ENCODE results near the gene MTMR3.
"Not testable (repeated sequence)": the region's sequence is repeated elsewhere in the genome, so short reads cannot be mapped to it uniquely, and the experiment has no call there.

Gene MTMR3

GRCh38 chr22:30044881-30045493, 162.0 kb downstream of the MTMR3 start:
- DNase-seq (ENCODE audit: extremely low read depth in 1 of 2, low read depth in 1 of 2) = no peak

- no peak for DNase-seq (ENCODE audit: extremely low read depth in 1 of 2, low read depth in 1 of 2)
Observed at GRCh38 chr22:30045494-30045887, 162.5 kb downstream of the MTMR3 start.

DNA sequence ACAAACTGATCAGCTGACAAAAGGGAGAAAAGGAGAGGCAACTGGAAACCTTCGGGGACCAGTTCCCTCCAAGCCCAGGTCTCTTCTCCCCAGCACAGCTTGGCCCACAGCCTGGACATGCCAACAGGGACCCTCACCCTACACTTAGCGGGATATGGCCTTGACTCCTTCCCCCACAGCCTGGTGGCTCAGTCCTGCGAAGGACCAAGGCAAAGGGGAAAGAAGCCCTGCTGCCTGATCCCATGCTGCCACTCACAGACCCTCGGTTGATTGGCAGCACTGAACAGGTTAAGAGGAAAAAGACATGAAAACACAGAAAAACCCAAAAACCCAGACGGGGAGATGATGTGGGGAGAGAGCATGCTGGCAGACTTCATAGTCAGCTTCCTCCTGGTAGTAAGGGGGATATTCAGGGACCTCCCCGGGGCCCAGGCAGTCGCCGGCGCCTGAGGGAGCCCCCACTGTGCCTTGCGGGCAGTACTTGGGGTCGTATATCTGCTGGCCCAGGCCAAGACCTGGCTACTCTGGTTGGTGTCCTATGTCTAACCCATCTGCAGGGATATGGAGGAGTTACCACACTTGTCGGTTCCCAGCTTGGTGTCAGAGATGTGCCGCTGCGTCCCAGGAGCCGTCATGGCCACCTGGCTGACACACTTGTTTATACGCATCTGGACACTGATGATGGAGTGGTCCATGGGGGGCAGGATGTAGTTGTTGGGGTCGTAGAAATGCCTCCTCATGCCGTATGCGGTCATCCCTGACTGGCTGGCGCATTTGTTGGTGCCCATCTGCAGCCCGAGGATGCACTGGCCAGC, 163.1 kb downstream of the MTMR3 start:
- no peak for DNase-seq (ENCODE audit: extremely low read depth in 1 of 2, low read depth in 1 of 2)

DNA sequence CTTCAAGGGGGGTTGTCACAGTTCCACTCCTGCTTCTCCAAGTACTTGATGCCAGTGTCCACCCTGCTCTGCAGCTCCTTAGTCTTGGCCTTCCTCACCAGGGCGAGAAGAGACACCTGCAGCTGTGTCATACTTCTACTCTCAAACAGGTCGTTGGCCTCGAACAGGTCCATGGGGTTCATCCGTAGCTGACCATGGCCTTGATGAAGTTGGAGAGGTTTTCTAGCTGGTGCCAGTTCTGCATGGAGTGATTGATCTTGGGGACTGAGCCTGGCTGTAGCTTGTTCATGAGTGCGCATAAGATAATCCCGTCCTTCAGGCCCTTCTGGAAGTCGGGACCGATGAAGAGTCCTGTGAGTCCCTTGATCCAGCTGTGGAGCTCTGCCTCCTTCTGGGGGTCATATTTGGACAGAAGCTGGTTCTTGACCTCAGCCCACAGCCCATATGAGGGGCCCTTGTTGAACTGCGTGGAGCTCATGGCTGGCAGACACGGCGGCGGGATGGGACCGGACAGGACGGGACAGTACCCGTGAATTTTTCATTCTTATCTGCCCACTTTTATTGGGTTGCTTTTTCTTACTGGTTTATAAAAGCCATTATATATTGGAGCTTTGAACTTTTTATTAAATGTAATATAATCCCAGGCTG, 163.9 kb downstream of the MTMR3 start:
- no peak for DNase-seq (ENCODE audit: extremely low read depth in 1 of 2, low read depth in 1 of 2)

DNA sequence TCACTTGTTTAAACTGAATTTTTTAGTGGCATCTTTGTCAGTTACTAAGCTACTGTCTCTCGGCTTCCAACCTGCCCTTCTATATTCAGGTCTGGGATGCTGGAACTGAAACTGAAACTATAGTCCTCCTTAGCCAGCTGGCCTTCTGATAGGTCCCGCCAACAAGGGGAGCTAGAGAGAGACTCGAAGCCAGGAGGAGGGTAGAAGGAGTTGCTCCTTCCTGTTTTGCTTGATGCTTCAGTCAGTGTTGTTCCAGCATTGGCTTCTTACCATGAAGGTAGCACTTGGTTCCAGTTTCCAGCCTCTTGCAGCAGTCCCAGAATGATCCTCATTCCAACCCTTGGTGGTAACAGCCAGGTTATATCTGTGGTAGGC, 164.4 kb downstream of the MTMR3 start:
- no peak for DNase-seq (ENCODE audit: extremely low read depth in 1 of 2, low read depth in 1 of 2)

DNA sequence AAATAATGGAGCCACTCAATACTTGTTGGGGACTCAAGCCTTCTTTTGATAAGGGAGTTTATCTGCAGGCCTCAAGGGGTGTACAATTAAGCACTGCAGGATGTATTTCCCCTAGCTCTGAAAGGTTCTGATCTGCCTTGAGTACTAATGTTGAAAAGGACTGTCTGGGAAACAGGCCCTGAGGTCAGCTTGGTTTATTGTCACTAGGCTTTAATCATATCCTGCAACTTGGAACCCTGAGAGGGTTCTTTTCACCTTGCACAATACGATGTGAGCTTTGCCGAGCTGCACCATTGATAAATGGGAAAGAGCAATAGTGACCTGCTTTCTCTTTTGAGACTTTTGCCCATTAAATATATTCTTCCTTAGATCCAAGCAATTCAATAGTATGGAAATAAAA, 165.7 kb downstream of the MTMR3 start:
- DNase-seq (ENCODE audit: extremely low read depth in 1 of 2, low read depth in 1 of 2) = no peak

DNA sequence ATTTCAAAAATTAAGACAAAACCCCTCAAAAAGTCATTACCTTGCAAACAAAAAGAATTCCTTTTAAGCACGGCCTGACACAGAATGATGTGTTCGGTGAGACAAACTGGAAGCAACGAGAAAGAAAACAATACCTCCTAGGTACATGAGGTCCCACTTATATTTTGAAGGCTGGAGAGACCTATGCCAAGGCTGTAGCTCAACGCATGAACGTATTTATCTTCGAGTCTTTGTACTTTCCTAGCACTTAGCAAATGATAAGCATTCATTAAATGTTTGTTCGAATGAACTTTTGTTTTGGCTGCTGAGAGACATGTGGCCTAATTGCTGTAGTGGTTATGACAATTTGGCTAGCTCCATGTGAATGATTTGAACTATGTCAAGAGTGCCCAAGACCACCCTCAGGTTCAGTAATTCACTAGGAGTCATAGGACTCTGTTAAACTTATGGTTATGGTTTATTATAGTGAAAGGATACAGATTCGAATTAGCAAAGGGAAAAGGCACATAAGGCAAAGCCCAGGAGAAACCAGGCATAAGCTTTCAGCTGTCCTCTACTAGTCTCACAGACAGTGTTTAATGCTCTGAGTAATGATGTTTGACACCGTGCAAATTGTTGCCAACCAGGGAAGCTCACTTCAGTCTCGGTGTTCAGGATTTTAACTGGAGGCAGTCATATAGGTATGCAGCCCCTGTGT, 171.2 kb downstream of the MTMR3 start:
- no peak for DNase-seq (ENCODE audit: extremely low read depth in 1 of 2, low read depth in 1 of 2)

- no peak for DNase-seq (ENCODE audit: extremely low read depth in 1 of 2, low read depth in 1 of 2)
Observed at GRCh38 chr22:30054764-30055069, 171.7 kb downstream of the MTMR3 start.

DNA sequence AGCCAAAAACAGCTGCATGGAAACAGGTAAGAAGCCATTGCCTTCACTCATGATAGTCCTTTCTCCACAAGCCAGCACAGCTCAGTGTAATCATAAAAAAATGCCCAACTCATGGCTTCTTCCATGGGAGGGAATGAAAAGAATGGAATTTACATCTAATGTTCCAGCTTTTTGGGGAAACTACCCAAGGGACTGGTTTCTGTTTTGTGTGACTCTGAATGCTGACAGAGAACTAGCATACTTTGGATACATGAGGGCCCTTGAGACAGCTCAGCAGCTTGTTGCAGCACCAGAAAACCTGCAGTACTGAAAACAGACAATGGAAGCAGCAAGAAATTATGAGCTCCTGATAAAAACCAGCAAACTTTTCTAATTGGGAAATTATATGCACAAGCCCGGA, 173.0 kb downstream of the MTMR3 start:
- DNase-seq (ENCODE audit: extremely low read depth in 1 of 2, low read depth in 1 of 2) = no peak

DNA sequence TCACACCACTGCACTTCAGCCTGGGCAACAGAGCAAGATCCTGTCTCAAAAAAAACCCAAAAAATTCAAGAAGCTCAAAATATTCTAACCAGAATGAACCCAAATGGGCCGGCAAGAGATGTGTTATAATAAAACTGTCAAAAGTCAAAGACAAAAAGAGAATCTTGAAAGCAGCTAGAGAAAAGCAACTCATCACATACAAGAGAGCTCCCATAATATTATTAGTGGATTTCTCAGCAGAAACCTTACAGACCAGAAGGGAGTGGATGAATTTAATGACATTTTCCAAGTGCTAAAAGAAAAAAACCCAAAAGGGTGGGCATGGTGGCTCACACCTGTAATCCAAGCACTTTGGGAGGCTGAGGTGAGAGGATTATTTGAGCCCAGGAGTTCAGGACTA, 174.4 kb downstream of the MTMR3 start:
- no peak for DNase-seq (ENCODE audit: extremely low read depth in 1 of 2, low read depth in 1 of 2)

GRCh38 chr22:30059346-30060020, 176.5 kb downstream of the MTMR3 start:
- DNase-seq (ENCODE audit: extremely low read depth in 1 of 2, low read depth in 1 of 2) = not testable (repeated sequence)

DNA sequence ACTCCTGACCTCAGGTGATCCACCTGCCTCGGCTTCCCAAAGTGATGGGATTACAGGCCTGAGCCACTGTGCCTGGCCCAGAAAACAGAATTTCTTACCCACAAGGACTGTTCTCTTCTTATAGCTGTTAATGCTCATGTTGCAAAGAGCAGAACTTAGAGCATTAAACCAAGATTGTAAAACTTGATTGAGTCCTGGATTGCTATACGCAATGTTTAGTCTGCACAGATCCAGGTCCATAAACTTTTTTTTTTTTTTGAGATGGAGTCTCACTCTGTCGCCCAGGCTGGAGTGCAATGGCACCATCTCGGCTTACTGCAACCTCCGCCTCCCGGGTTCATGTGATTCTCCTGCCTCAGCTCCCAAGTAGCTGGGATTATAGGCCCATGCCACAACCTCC, 178.1 kb downstream of the MTMR3 start:
- not testable (repeated sequence) for DNase-seq (ENCODE audit: extremely low read depth in 1 of 2, low read depth in 1 of 2)

- no peak for DNase-seq (ENCODE audit: extremely low read depth in 1 of 2, low read depth in 1 of 2)
Observed at GRCh38 chr22:30062259-30062658, 179.3 kb downstream of the MTMR3 start.

DNA sequence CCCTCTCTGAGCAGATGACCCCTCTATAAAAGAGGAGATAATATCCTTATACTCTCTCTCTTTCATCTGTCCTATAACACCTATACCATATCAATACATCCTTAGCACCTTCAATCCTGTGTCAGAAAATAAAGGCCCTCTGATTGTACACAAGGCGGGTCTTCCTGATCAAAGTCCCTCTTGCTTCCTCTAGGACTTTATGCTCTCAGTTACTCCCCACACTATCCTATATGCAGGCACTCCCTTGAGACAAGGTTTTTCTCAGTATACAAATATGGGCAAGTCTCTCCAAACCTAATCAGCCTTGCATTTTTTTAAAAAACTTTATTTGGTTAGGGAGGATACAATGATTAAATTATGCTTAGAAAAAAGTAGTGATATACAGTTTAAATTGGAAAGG, 180.0 kb downstream of the MTMR3 start:
- no peak for DNase-seq (ENCODE audit: extremely low read depth in 1 of 2, low read depth in 1 of 2)

GRCh38 chr22:30064172-30064571, 181.2 kb downstream of the MTMR3 start:
- DNase-seq (ENCODE audit: extremely low read depth in 1 of 2, low read depth in 1 of 2) = no peak

- DNase-seq (ENCODE audit: extremely low read depth in 1 of 2, low read depth in 1 of 2) = no peak
Observed at GRCh38 chr22:30073743-30074142, 190.8 kb downstream of the MTMR3 start.

DNA sequence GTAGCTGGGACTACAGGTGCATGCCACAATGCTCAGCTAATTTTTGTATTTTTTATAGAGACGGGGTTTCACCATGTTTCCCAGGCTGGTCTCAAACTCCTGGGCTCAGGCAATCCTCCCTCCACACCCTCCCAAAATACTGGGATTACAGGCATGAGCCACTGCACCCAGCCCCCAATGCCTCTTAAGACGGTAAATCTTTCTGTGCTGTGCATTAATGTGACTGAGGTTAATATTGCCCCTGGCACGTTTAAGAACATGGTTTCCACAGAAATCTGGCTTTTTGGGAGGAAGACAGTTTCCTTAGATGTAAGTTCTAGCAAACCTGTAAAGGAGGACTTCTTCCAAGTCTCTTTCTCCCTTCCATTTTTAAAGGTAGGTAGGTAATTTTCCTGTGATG, 191.2 kb downstream of the MTMR3 start:
- DNase-seq (ENCODE audit: extremely low read depth in 1 of 2, low read depth in 1 of 2) = no peak

GRCh38 chr22:30074994-30075393, 192.0 kb downstream of the MTMR3 start:
- no peak for DNase-seq (ENCODE audit: extremely low read depth in 1 of 2, low read depth in 1 of 2)

GRCh38 chr22:30077279-30077880, 194.4 kb downstream of the MTMR3 start:
- no peak for DNase-seq (ENCODE audit: extremely low read depth in 1 of 2, low read depth in 1 of 2)

Measured in stimulated activated CD8-positive, alpha-beta memory T cell treated with anti-CD3 and anti-CD28 coated beads, Interleukin-7, amount 100 ng/mL, for 48 hours (primary cell).